Activated CD8-positive, alpha-beta memory T cell treated with anti-CD3 and anti-CD28 coated beads for 1 hour (primary cell): ENCODE results near the gene ACER2.
"Not testable (repeated sequence)": the region's sequence is repeated elsewhere in the genome, so short reads cannot be mapped to it uniquely, and the experiment has no call there.

ENCODE experiments used
- DNase-seq, 2 donors: peaks; one replicate each; pipeline ENCODE4 v3.0.0-alpha.2; 2020; ENCODE audit warnings: low read depth in 1 of 2; ENCODE audit errors: extremely low read depth in 1 of 2

Gene ACER2

DNA sequence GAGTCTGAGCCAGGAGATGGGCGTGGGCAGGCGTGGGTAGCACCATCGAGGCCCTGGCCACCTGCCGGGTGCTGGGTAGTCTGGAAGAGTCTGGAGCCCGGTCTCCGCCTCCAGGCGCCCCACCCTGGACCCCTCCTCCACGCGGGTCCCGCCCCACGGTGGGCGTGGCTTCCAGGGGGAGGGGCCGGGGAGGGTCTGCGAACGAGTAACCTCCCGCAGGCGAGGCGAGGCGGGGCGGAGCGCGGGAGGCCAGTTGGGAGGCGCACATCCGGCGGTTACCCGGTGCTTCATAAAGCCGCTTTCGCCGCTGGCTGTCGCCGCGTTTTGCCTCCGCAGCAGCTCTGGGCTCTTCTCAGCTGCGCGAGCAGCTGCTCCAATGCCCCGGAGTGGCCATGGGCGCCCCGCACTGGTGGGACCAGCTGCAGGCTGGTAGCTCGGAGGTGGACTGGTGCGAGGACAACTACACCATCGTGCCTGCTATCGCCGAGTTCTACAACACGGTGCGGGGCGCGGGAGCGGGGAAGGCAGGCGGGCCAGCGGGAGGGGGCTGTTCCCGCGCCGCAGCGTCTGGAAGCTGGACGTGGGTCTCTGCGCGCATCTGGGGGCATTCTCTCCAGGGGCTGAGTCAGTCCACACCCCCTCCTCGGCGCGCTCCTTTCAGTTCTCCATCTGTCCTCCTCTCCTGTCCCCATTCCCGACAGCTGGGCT, at the start of gene ACER2:
ACER2 (plus strand) TSS at position 317 of the 708 bp plus-strand sequence; CDS start at position 393, 76 bp downstream.
- peak; percentile 81 to 94 for DNase-seq

GRCh38 chr9:19369107-19369506, 39.7 kb upstream of the ACER2 start:
- DNase-seq, result no peak

DNA sequence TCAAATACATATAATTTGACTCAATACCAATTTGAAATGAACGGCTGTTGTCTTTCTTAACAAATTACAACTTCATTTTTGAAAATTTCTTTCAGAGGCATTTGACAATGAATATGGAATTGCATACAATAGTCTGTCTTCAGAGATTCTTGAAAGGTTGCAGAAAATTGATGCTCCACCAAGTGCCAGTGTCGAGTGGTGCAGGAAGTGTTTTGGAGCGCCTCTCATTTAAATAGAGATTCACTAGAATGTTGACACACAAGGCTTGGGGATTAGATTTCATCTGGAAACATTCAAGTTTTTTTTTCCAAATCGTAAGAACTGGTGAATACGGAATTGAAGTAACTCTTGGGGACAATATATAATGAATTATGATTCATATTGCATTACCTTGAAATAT, 36.9 kb upstream of the ACER2 start:
- no peak for DNase-seq

DNA sequence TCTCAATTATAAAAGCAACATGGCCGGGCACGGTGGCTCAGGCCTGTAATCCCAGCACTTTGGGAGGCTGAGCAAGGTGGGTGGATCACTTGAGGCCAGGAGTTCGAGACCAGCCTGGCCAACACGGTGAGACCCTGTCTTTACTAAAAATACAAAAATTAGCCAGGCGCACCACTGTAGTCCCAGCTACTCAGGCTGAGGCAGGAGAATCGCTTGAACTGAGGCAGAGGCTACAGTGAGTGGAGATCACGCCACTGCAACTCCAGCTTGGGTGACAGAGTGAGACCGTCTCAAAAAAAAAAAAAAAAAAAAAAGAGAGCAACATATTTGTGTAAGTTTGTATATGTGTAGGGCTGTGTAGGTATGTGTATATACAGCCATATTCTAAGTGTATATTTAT, 36.2 kb upstream of the ACER2 start:
- no peak for DNase-seq

DNA sequence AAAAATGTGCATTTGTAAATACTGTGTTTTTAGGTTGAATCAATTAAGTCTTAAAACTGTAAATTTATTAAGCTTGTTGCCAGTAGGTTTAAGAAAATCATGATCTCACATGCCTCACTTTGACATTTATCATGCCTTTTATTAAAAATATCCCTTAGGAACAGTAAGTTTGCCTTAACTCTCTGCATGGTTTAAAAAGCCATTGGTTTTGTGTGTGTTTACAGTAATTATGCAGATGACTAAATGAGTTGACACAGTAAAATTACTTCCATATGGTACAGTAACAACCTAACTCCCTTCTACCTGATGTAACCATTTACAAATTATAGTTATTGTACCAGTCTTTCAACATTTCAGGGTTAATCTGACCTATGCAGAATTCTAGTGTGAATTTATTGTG, 35.3 kb upstream of the ACER2 start:
- DNase-seq, result no peak

DNA sequence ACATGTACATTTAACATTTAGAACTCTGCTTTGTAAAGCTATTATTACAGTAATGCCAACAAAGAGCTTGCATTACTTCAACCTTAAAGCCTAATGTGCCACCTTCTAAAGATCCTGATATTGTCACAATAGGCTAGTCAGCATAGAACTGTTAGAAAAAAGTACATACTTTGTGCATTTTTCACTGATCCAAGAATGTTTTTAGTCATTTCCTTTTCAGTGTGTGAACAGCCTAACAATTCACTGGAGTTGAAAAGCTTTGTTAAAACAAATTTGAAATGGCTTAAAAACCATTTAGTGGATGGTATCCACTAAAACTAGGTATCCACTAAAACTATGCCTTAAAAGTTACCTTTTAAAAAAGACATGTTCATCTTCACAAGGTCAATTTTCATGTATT, 33.3 kb upstream of the ACER2 start:
- no peak for DNase-seq

DNA sequence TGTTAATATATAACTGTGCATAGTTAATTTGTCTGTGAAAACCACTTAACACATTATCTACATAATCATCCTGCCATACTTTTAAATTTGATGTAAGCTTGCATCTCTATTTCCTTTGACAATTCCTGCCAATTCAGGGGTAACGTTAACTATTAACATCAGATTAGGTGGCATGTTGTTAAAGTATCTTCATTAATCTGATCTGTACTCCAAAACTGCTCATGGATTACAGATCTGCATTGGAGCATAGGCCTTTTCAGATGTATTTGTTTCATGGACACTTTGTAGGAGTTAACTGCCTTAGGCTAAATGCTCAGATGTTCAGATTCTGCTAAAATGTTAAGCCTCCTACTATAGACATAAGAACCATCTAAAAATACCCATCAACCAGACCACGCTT, 31.9 kb upstream of the ACER2 start:
- no peak for DNase-seq

- no peak for DNase-seq
Measured at GRCh38 chr9:19378164-19378563, 30.6 kb upstream of the ACER2 start.

DNA sequence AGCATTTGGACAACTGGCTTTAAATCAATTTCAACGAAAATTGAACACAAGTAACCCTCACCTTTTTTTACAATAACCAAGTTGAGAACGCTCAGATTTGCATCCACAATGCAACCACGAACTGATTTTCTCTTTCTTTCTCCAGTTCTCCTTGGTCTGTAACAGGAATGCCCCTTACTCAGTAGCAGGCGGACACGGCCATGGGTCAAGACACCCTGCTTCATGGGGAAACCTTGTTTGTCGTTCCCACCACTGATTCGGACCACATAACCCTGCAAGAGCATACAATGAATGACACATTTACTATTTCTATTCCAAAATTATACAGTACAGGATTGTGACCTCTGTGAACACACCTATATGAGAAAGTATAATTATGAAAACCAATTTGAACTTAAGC, 30.2 kb upstream of the ACER2 start:
- DNase-seq, result no peak

- no peak for DNase-seq
Measured at GRCh38 chr9:19379283-19379682, 29.5 kb upstream of the ACER2 start.

GRCh38 chr9:19379697-19380046, 29.1 kb upstream of the ACER2 start:
- DNase-seq, result peak in 1 of 2 donors; percentile 26

GRCh38 chr9:19380826-19381075, 28.1 kb upstream of the ACER2 start:
- no peak for DNase-seq

- DNase-seq, result no peak
Measured at GRCh38 chr9:19381656-19382055, 27.2 kb upstream of the ACER2 start.

GRCh38 chr9:19385212-19385611, 23.6 kb upstream of the ACER2 start:
- DNase-seq, result not testable (repeated sequence)

DNA sequence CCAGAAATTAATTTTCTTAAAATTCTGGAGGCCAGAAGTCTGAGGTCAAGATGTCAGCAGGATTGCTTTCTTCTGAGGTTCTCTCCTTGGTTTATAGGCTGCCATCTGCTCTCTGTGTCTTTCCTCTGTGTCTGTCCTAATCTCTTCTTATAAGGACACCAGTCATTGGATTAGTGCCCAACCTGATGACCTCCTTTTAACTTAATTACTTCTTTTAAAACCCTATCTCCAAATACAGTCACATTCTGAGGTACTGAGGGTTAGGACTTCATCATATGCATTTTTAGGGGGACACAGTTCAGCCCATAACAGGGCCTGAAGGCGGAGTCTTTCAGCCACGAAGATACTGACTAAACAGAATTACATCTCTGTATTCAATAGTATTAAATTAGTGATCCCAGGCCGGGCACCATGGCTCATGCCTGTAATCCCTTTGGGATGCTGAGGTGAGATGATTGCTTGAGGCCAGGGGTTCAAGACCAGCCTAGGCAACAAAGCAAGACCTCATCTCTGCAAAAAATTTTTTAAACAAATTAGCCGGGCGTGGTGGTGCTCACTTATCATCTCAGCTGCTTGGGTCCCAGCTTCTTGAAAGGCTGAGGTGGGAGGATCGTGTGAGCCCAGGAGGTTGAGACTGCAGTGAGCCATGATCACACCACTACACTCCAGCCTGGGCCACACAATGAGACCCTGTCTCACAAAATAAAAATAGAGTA, 22.9 kb upstream of the ACER2 start:
- DNase-seq, result no peak

- no peak for DNase-seq
Measured at GRCh38 chr9:19386502-19387044, 22.2 kb upstream of the ACER2 start.

GRCh38 chr9:19387317-19387716, 21.5 kb upstream of the ACER2 start:
- no peak for DNase-seq

- not testable (repeated sequence) for DNase-seq
Measured at GRCh38 chr9:19389539-19389938, 19.3 kb upstream of the ACER2 start.

DNA sequence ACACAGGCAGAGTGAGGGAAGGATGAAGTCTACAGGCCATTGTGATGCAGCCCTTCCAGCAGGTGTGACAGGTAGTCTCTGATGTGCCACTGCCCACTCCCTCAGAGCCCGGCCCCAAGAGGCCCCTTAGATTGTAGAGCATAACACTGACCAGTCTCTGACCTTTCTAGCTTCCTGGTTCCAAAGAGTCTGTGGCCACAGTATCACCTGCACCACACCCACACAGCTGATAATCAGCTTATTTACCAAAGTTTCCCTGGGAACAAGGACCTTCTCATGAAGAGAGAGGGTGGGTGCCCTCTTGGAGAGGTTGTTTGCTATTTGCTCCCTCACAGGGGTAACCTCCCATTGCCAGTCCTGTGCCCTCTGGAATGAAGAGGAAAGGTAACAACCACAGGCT, 11.0 kb upstream of the ACER2 start:
- no peak for DNase-seq

DNA sequence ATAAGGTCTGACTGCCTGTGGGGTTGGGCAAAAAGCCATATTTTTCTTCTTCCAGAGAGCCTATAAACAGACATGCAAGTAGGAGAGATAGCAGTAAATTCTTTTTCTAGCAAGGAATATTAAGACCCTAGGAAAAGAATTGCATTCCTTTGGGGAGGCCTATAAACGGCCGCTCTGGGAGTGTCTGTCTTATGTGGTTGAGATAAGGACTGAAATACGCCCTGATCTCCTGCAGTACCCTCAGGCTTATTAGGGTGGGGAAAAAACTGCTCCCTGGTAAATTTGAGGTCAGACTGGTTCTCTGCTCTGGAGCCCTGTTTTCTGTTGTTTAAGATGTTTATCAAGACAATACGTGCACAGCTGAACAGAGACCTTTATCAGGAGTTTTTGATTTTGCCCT, 5.6 kb upstream of the ACER2 start:
- not testable (repeated sequence) for DNase-seq

GRCh38 chr9:19404283-19405075, 4.3 kb upstream of the ACER2 start:
- no peak for DNase-seq

DNA sequence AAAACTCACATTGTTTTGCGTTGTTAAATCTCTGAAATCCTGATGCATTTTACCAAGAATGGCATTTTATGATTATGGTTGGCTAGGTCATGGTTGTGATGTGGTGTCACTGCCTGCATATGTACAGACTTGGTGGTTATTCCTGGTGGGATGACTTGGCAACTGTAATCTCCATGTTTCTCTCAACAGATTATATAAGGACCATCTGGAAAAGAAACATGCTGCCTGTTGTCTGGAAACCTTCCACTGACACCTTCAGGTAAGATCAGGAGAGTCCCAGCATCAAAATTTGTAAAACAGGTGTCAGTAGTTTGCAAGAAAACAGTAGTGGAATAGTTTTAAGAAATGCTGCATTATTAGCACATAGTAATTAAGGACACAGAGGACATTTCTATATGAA, 3.0 kb upstream of the ACER2 start:
- no peak for DNase-seq
